GM19467 (cell line): ENCODE measurements around the gene MEPCE.
A peak's percentile ranks its signal among the peaks of the same experiment; 100 is the strongest.
"Not testable (repeated sequence)": the region's sequence is repeated elsewhere in the genome, so short reads cannot be mapped to it uniquely, and the experiment has no call there.

Experiments used
- ATAC-seq: cut with Tn5 transposase; IDR thresholded peaks from one replicate; pipeline ENCODE4 v1.9.1; 2021; ENCODE audit warnings: mild to moderate bottlenecking, moderate library complexity; ENCODE audit not compliant: unreplicated experiment

Gene MEPCE

GRCh38 chr7:100429637-100430492 lies at the start of gene MEPCE:
MEPCE (plus strand) TSS chr7:100429831; CDS start chr7:100430019, 188 bp downstream.
- ATAC-seq, result peak; percentile 38

GRCh38 chr7:100380196-100380595 lies 49.4 kb upstream of the MEPCE start:
- ATAC-seq, result no peak

- ATAC-seq, result not testable (repeated sequence)
Observed at GRCh38 chr7:100381531-100382233, 47.9 kb upstream of the MEPCE start.

GRCh38 chr7:100382234-100382853 lies 47.3 kb upstream of the MEPCE start:
- not testable (repeated sequence) for ATAC-seq

- no peak for ATAC-seq
Observed at GRCh38 chr7:100384628-100385294, 44.9 kb upstream of the MEPCE start.

- no peak for ATAC-seq
Observed at GRCh38 chr7:100386940-100387339, 42.7 kb upstream of the MEPCE start.

GRCh38 chr7:100387695-100388094 lies 41.9 kb upstream of the MEPCE start:
- ATAC-seq, result no peak

GRCh38 chr7:100389437-100390088 lies 40.1 kb upstream of the MEPCE start:
- ATAC-seq, result no peak

- no peak for ATAC-seq
Observed at GRCh38 chr7:100390286-100391009, 39.2 kb upstream of the MEPCE start.

GRCh38 chr7:100393233-100393905 lies 36.3 kb upstream of the MEPCE start:
- no peak for ATAC-seq

- no peak for ATAC-seq
Observed at GRCh38 chr7:100394077-100394476, 35.6 kb upstream of the MEPCE start.

GRCh38 chr7:100396421-100396982 lies 33.1 kb upstream of the MEPCE start:
- peak; percentile 87 for ATAC-seq

GRCh38 chr7:100397315-100398081 lies 32.1 kb upstream of the MEPCE start:
- no peak for ATAC-seq

- no peak for ATAC-seq
Observed at GRCh38 chr7:100398239-100398638, 31.4 kb upstream of the MEPCE start.

GRCh38 chr7:100400041-100400440 lies 29.6 kb upstream of the MEPCE start:
- no peak for ATAC-seq

GRCh38 chr7:100400656-100401055 lies 29.0 kb upstream of the MEPCE start:
- no peak for ATAC-seq

GRCh38 chr7:100401811-100402210 lies 27.8 kb upstream of the MEPCE start:
- ATAC-seq, result no peak

GRCh38 chr7:100402241-100402640 lies 27.4 kb upstream of the MEPCE start:
- no peak for ATAC-seq
